HepG2 (cell line): ENCODE results near the gene ANKRD53. TPM values are rescaled to one million over a fixed set of nuclear protein-coding genes. Genes with fewer than 3 reads are reported as not detected.
A peak's percentile ranks its signal among the peaks of the same experiment; 100 is the strongest.

ENCODE experiments used
- ASH2L ChIP-seq: fragments of 300-600, 200-600 bp; sonication (generic); IDR thresholded peaks from 2 replicates; pipeline ENCODE4 v1.7.0; 2017; ENCODE audit warnings: low read depth, mild to moderate bottlenecking, moderate library complexity, mixed read lengths, low read length; ENCODE audit not compliant: insufficient read length
- CREBL2 ChIP-seq: sonication (generic); formaldehyde crosslinking; IDR thresholded peaks from 2 replicates; pipeline ENCODE4 v1.8.1; 2023; ENCODE audit warnings: missing genetic modification reagents, mild to moderate bottlenecking, borderline replicate concordance
- EHMT2 ChIP-seq: fragments of 200-600 bp; sonication (generic); IDR thresholded peaks from 2 replicates; pipeline ENCODE4 v1.7.0; 2017; ENCODE audit warnings: antibody characterized with exemption, low read depth, low read length, borderline replicate concordance
- GATA4 ChIP-seq: sonication (generic); IDR thresholded peaks from 2 replicates; pipeline ENCODE4 v1.6.1; 2016; ENCODE audit warnings: antibody characterized with exemption, low read depth, borderline replicate concordance
- HOXA5 ChIP-seq: sonication (generic); formaldehyde crosslinking; IDR thresholded peaks from 2 replicates; pipeline ENCODE4 v1.4.0; 2020; ENCODE audit warnings: missing genetic modification reagents
- IRX3 ChIP-seq: sonication (generic); formaldehyde crosslinking; IDR thresholded peaks from 2 replicates; pipeline ENCODE4 v1.8.1; 2023; ENCODE audit warnings: mild to moderate bottlenecking, low read depth, missing genetic modification reagents, borderline replicate concordance
- MAF1 ChIP-seq: sonication (generic); formaldehyde crosslinking; IDR thresholded peaks from 2 replicates; pipeline ENCODE4 v1.5.0; 2020; ENCODE audit warnings: missing genetic modification reagents, borderline replicate concordance
- MED8 ChIP-seq: sonication (generic); formaldehyde crosslinking; IDR thresholded peaks from 2 replicates; pipeline ENCODE4 v1.8.1; 2023; ENCODE audit warnings: mild to moderate bottlenecking, missing genetic modification reagents; ENCODE audit not compliant: insufficient replicate concordance
- MIXL1 ChIP-seq: IDR thresholded peaks from 2 replicates; pipeline ENCODE4 v1.6.1; 2016
- PBX2 ChIP-seq: IDR thresholded peaks from 2 replicates; pipeline ENCODE4 v1.6.1; 2016; ENCODE audit warnings: control low read depth
- SATB2 ChIP-seq: sonication (generic); formaldehyde crosslinking; IDR thresholded peaks from 2 replicates; pipeline ENCODE4 v1.5.0; 2020; ENCODE audit warnings: missing genetic modification reagents
- SOX5 ChIP-seq: IDR thresholded peaks from 2 replicates; pipeline ENCODE4 v1.6.1; 2016; ENCODE audit warnings: borderline replicate concordance
- TARDBP ChIP-seq: sonication (generic); formaldehyde crosslinking; IDR thresholded peaks from 2 replicates; pipeline ENCODE4 v1.8.0; 2022; ENCODE audit warnings: mild to moderate bottlenecking, missing genetic modification reagents
- TCF7L2 ChIP-seq: IDR thresholded peaks from 2 replicates; pipeline ENCODE4 v1.6.1; 2011; ENCODE audit warnings: mild to moderate bottlenecking, low read depth, low read length, moderate library complexity
- ZBTB44 ChIP-seq: sonication (generic); formaldehyde crosslinking; IDR thresholded peaks from 2 replicates; pipeline ENCODE4 v1.4.0; 2020; ENCODE audit warnings: missing genetic modification reagents
- ZFX ChIP-seq: sonication (generic); formaldehyde crosslinking; IDR thresholded peaks from 2 replicates; pipeline ENCODE4 v1.4.0; 2020; ENCODE audit warnings: mild to moderate bottlenecking, low read depth, missing genetic modification reagents, moderate library complexity
- ZNF333 ChIP-seq: sonication (generic); formaldehyde crosslinking; IDR thresholded peaks from 2 replicates; pipeline ENCODE4 v1.4.0; 2020; ENCODE audit warnings: mild to moderate bottlenecking, missing genetic modification reagents, borderline replicate concordance
- ZNF512B ChIP-seq: sonication (generic); formaldehyde crosslinking; IDR thresholded peaks from 2 replicates; pipeline ENCODE4 v1.5.1; 2020; ENCODE audit warnings: missing genetic modification reagents, mild to moderate bottlenecking, borderline replicate concordance
- ZNF546 ChIP-seq: sonication (generic); formaldehyde crosslinking; conservative IDR thresholded peaks from 2 replicates; pipeline ENCODE4 v1.8.1; 2023; ENCODE audit warnings: mild to moderate bottlenecking, missing genetic modification reagents
- ZNF577 ChIP-seq: sonication (generic); formaldehyde crosslinking; IDR thresholded peaks from 2 replicates; pipeline ENCODE4 v1.4.0; 2020; ENCODE audit warnings: mild to moderate bottlenecking, low read depth, missing genetic modification reagents, borderline replicate concordance
- ZNF660 ChIP-seq: sonication (generic); formaldehyde crosslinking; IDR thresholded peaks from 2 replicates; pipeline ENCODE4 v1.5.1; 2020; ENCODE audit warnings: mild to moderate bottlenecking, low read depth, missing genetic modification reagents, borderline replicate concordance
- ZNF704 ChIP-seq: sonication (generic); formaldehyde crosslinking; IDR thresholded peaks from 2 replicates; pipeline ENCODE4 v1.8.1; 2023; ENCODE audit warnings: mild to moderate bottlenecking, inconsistent platforms, moderate library complexity, missing genetic modification reagents, borderline replicate concordance
- ZNF792 ChIP-seq: IDR thresholded peaks from 2 replicates; pipeline ENCODE4 v1.6.1; 2016
- polyA plus RNA-seq, 8 experiments: library from polyadenylated mRNA; depleted of rRNA in 3 of 8; stranded (reverse) in 7 of 8; unstranded in 1 of 8; fragments of >200 nt; fragmentation: Illumina TruSeq in 4 of 8; extraction: Trizol in 4 of 8; gene quantifications; 2 replicates each; pipeline versions ENCODE4 v1.2.1 to v1.2.3, GENCODE V29; 2011 to 2016; ENCODE audit warnings: low read depth in 4 of 8, missing spikeins in 1 of 8, mixed read lengths in 1 of 8; ENCODE audit not compliant: insufficient read depth in 1 of 8
- total RNA-seq, 5 experiments: library from RNA; depleted of rRNA; stranded (reverse); fragments of >200 nt; fragmentation: Illumina TruSeq; extraction: Trizol; gene quantifications; 2 replicates each; pipeline ENCODE4 v1.2.3, GENCODE V29; 2016; ENCODE audit warnings: low read depth in 1 of 5

ANKRD53 gene
- total and polyA plus RNA-seq, 2 of the 13 experiments (the other 11 are each of a cell fraction or from before 2014, with no cell fraction given), result 0.15 TPM; not detected in 1

- no peak for TF ChIP-seq ZNF512B (CRISPR knock-in tag)
- no peak; the same call in 1 of the 2 replicates for TF ChIP-seq ZNF792 (CRISPR knock-in tag)
- peak; percentile 89 for TF ChIP-seq ZFX (CRISPR knock-in tag)
- TF ChIP-seq ZNF546, result no peak
- TF ChIP-seq ZNF660 (CRISPR knock-in tag), result no peak
- TF ChIP-seq TARDBP, result peak; percentile 84
- TF ChIP-seq PBX2 (CRISPR knock-in tag), result no peak
- TF ChIP-seq MED8, result peak; percentile 78
- TF ChIP-seq HOXA5, result peak; percentile 41; the same call in 1 of the 2 replicates
- no peak; the same call in 1 of the 2 replicates for TF ChIP-seq CREBL2 (CRISPR knock-in tag)
- no peak for TF ChIP-seq ZNF577 (CRISPR knock-in tag)
- no peak for TF ChIP-seq SATB2 (CRISPR knock-in tag)
- TF ChIP-seq ZNF704 (CRISPR knock-in tag), result no peak
- no peak for TF ChIP-seq MIXL1
- peak; percentile 80; the same call in 1 of the 2 replicates for TF ChIP-seq IRX3 (CRISPR knock-in tag)
- no peak for TF ChIP-seq ZBTB44 (CRISPR knock-in tag)
- TF ChIP-seq ASH2L, result peak; percentile 43
- TF ChIP-seq GATA4, result no peak
- no peak for TF ChIP-seq EHMT2
- no peak for TF ChIP-seq MAF1
- no peak for TF ChIP-seq TCF7L2
- peak; percentile 26; the same call in 1 of the 2 replicates for TF ChIP-seq SOX5 (CRISPR knock-in tag)
- peak; percentile 24; the same call in 1 of the 2 replicates for TF ChIP-seq ZNF333 (CRISPR knock-in tag)
These were observed 16.4 kb downstream of the ANKRD53 start, which contains the start of gene TEX261 (continued) for GRCh38 chr2:70994699-70995425.
